NCI-H2227 treated with DMSO at 0.1 percent for 48 hours (cell line): ENCODE results near the gene ST8SIA2.
"Not testable (repeated sequence)": the region's sequence is repeated elsewhere in the genome, so short reads cannot be mapped to it uniquely, and the experiment has no call there.

Experiments
- DNase-seq: peaks from one replicate; lab custom pipeline; 2025; lab: John Stamatoyannopoulos, UW

ST8SIA2 gene

GRCh38 chr15:92443381-92443780 lies 49.7 kb downstream of the ST8SIA2 start:
- DNase-seq = no peak

- DNase-seq = no peak
Observed at GRCh38 chr15:92444631-92445030, 51.0 kb downstream of the ST8SIA2 start.

- DNase-seq = no peak
Observed at GRCh38 chr15:92448370-92448769, 54.7 kb downstream of the ST8SIA2 start.

- DNase-seq = no peak
Observed at GRCh38 chr15:92449476-92449875, 55.8 kb downstream of the ST8SIA2 start.

GRCh38 chr15:92451225-92451825 lies 57.6 kb downstream of the ST8SIA2 start:
- DNase-seq = no peak

GRCh38 chr15:92452143-92452542 lies 58.5 kb downstream of the ST8SIA2 start:
- no peak for DNase-seq

GRCh38 chr15:92453607-92454006 lies 59.9 kb downstream of the ST8SIA2 start:
- DNase-seq = no peak

GRCh38 chr15:92454555-92455105 lies 60.9 kb downstream of the ST8SIA2 start:
- DNase-seq = no peak

- no peak for DNase-seq
Observed at GRCh38 chr15:92455271-92455670, 61.6 kb downstream of the ST8SIA2 start.

GRCh38 chr15:92457471-92458041 lies 63.9 kb downstream of the ST8SIA2 start:
- DNase-seq = no peak

GRCh38 chr15:92460023-92460422 lies 66.3 kb downstream of the ST8SIA2 start:
- DNase-seq = no peak

GRCh38 chr15:92462424-92463125 lies 68.9 kb downstream of the ST8SIA2 start:
- DNase-seq = no peak

- no peak for DNase-seq
Observed at GRCh38 chr15:92463352-92463751, 69.7 kb downstream of the ST8SIA2 start.

GRCh38 chr15:92463826-92464225 lies 70.1 kb downstream of the ST8SIA2 start:
- no peak for DNase-seq

GRCh38 chr15:92466834-92467233 lies 73.2 kb downstream of the ST8SIA2 start:
- no peak for DNase-seq

GRCh38 chr15:92467245-92467644 lies 73.6 kb downstream of the ST8SIA2 start:
- no peak for DNase-seq

GRCh38 chr15:92468991-92469390 lies 75.3 kb downstream of the ST8SIA2 start:
- no peak for DNase-seq

- no peak for DNase-seq
Observed at GRCh38 chr15:92471288-92471687, 77.6 kb downstream of the ST8SIA2 start.

GRCh38 chr15:92473756-92474155 lies 80.1 kb downstream of the ST8SIA2 start:
- no peak for DNase-seq

GRCh38 chr15:92479730-92480129 lies 86.0 kb downstream of the ST8SIA2 start:
- not testable (repeated sequence) for DNase-seq

- DNase-seq = no peak
Observed at GRCh38 chr15:92480361-92480760, 86.7 kb downstream of the ST8SIA2 start.

- DNase-seq = no peak
Observed at GRCh38 chr15:92485441-92485840, 91.8 kb downstream of the ST8SIA2 start.

GRCh38 chr15:92492551-92493115 lies 99.0 kb downstream of the ST8SIA2 start:
- no peak for DNase-seq
